Muscle of leg (tissue), 11 donors: Measurements from ENCODE around the gene HBA2. TPM values are rescaled to one million over a fixed set of nuclear protein-coding genes. Genes with fewer than 3 reads are reported as not detected.
"Not testable (repeated sequence)": the region's sequence is repeated elsewhere in the genome, so short reads cannot be mapped to it uniquely, and the experiment has no call there.

Experiments used
- DNase-seq: peaks from one replicate; pipeline ENCODE4 v3.0.0; 2013
- H3K27ac ChIP-seq: one replicate; pipeline ENCODE4 v1.5.1; 2013; ENCODE audit warnings: mild to moderate bottlenecking, low read length, control low read depth
- H3K27me3 ChIP-seq: one replicate; pipeline ENCODE4 v1.6.1; 2013; ENCODE audit warnings: low read length; ENCODE audit not compliant: control insufficient read depth, insufficient read depth
- H3K36me3 ChIP-seq: one replicate; pipeline ENCODE4 v1.6.1; 2013; ENCODE audit warnings: low read length; ENCODE audit not compliant: control insufficient read depth, insufficient read depth
- H3K4me1 ChIP-seq: one replicate; pipeline ENCODE4 v1.6.1; 2013; ENCODE audit warnings: low read length; ENCODE audit not compliant: control insufficient read depth, insufficient read depth
- H3K4me3 ChIP-seq: one replicate; pipeline ENCODE4 v1.5.1; 2013; ENCODE audit warnings: low read length, control low read depth
- H3K9me3 ChIP-seq: replicated peaks from 2 replicates; pipeline ENCODE4 v1.6.1; 2013; ENCODE audit warnings: low read depth, low read length; ENCODE audit not compliant: control insufficient read depth
- WGBS: methylation state at CpG from one replicate; pipeline ENCODE4 v1.1.5; 2013; ENCODE audit warnings: missing lambda C conversion rate; ENCODE audit not compliant: insufficient coverage; 5-methylcytosine and 5-hydroxymethylcytosine counted together
- polyA plus RNA-seq, 8 donors: library from polyadenylated mRNA; unstranded; fragments of 120-200 nt; gene quantifications; one replicate each; pipeline versions ENCODE4 v1.2.1 to v1.2.3, GENCODE V29; 2013; ENCODE audit warnings: inconsistent platforms in 1 of 8, low replicate concordance in 1 of 8; ENCODE audit not compliant: insufficient read length in 8 of 8, insufficient read depth in 1 of 8
- total RNA-seq: library from RNA; stranded (reverse); fragments of 120-200 nt; gene quantifications from one replicate; pipeline ENCODE4 v1.2.4, GENCODE V29; 2013

Gene HBA2
- total and polyA plus RNA-seq, 9 donors: 926 to 10,285 (median 5,731) TPM

DNA sequence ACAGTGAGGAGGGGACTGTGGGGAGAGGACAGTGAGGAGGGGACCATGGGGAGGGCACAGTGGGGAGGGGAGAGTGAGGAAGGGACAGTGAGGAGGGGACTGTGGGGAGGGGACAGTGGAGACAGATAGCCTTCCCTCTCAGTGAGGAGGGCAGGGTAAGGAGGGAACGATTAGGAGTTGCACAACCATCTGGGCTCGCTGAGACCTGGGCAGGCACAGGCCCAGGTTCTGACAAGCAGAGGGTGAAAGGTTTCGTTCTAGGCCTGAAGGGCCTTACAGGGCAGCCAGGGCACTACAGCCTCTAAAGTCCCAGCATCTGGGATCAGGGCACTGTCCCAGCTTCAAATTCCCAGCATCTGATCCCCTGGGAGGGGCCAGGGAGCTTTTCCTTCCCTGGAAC lies 9.0 kb upstream of the HBA2 start:
- Histone ChIP-seq H3K27me3 (peaks cover 62% of the 10 kb centered on the region), H3K4me1 (peaks cover 17% of the 10 kb centered on the region)
- not testable (repeated sequence) for H3K27ac ChIP-seq, H3K9me3 ChIP-seq, H3K4me3 ChIP-seq, H3K36me3 ChIP-seq, DNase-seq
- WGBS: no CpG with 5 or more reads among the region's 3 CpGs

DNA sequence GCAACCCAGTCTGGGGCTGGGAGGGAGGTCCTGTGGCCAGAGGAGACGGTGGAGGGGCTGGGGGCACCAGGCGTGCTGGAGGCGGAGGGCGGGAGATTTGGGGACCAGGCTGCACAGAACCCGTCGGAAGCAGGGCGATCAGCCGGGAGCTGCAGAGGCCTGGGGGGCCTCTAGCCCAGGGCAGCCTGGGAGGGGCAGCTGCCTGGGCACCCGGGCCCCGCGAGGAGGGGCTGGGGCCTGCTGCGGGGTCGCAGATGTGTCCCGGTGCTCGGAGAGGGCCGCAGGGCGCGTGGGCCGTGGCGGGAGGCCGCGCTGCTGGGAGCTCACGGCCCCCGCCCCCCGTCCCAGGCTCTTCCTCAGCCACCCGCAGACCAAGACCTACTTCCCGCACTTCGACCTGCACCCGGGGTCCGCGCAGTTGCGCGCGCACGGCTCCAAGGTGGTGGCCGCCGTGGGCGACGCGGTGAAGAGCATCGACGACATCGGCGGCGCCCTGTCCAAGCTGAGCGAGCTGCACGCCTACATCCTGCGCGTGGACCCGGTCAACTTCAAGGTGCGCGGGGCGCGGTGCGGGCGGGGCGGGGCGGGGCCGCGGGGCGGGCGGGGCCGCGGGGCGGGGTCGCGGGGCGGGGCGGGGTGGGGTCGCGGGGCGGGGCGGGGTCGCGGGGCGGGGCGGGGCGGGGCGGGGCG lies 8.4 kb upstream of the HBA2 start:
- H3K4me3 ChIP-seq, DNase-seq, H3K27ac ChIP-seq, H3K9me3 ChIP-seq, H3K36me3 ChIP-seq: not testable (repeated sequence)
- peaks cover 65% of the 10 kb centered on the region for H3K27me3 ChIP-seq
- peaks cover 17% of the 10 kb centered on the region for H3K4me1 ChIP-seq
- WGBS: no CpG with 5 or more reads among the region's 80 CpGs

GRCh38 chr16:164827-165538 lies 7.7 kb upstream of the HBA2 start:
- WGBS: under 1% methylated on average over 40 of the region's 77 CpGs

DNA sequence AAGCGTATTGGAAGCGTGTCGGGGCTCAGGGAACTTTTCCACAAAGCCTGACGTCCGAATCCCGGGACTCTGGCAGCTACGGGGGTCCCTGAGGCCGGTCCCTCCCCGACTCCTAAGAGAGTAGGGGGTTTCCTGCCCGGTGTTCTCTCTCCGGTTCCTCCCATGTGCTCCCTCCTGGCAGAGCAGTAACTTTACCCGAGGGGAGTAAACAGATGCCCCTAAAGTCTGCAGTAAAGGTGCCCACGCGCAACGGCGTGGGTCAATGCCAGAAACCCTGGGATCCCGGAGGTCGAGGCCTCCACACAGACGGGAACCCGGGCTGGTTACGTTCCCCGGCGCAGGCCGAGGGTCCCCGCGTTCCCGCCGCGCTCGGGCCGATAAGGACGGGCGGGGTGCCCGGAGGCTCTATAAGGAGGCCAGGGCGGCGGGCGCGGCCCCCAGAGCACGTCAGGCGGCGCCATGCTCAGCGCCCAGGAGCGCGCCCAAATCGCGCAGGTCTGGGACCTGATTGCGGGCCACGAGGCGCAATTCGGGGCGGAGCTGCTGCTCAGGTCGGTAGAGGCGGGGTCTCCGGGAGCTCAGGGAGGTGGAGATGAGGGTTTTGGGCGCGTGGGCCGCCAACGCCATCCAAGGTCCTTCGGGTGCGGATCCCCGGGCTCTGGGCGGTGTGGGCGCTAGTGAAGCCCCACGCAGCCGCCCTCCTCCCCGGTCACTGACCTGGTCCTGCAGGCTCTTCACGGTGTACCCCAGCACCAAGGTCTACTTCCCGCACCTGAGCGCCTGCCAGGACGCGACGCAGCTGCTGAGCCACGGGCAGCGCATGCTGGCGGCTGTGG lies 6.9 kb upstream of the HBA2 start, which contains the start of gene HBM:
Gene HBM, plus strand, starts transcription at position 440 of the 836 bp plus-strand sequence. Its CDS starts 20 bp downstream, at position 460.
- H3K27me3 ChIP-seq: peaks cover 73% of the 10 kb centered on the region
- 2% methylated on average over 73 of the region's 75 CpGs for WGBS

More at GRCh38 chr16:164827-165538, 7.7 kb upstream of the HBA2 start:
- Histone ChIP-seq H3K4me3 (peak overlapping the region; percentile 13), H3K4me1 (peaks cover 17% of the 10 kb centered on the region), H3K27me3 (peaks cover 67% of the 10 kb centered on the region), H3K9me3 (no peaks in the 10 kb centered on the region), H3K27ac (no peak overlapping the region), H3K36me3 (no peaks in the 10 kb centered on the region)
- no peak for DNase-seq

DNA sequence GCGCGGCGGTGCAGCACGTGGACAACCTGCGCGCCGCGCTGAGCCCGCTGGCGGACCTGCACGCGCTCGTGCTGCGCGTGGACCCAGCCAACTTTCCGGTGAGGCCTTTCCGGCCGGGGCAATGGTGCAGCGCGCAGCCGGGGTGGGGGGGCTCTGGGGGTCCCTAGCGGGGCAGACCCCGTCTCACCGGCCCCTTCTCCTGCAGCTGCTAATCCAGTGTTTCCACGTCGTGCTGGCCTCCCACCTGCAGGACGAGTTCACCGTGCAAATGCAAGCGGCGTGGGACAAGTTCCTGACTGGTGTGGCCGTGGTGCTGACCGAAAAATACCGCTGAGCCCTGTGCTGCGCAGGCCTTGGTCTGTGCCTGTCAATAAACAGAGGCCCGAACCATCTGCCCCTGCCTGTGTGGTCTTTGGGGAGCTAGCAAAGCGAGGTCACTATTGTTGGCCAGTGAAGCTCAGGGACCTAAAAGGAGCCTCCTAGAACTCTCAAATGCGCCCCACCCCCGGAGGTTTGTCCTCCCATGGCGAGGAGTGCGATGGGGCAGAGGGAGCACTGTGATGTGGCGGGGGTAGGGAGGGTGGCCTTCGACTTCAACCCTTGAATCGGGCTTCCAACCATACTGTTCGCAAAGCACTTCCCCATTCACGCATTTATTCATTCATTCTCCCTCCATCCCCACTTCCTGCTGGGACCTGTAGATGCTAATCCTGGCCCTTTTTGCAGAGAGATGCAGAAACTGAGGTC lies 6.1 kb upstream of the HBA2 start:
- 3% methylated on average over 41 of the region's 45 CpGs for WGBS
- H3K4me3 ChIP-seq: no peak overlapping the region

More for the DNA sequence above, 6.9 kb upstream of the HBA2 start, which contains the start of gene HBM:
- DNase-seq: no peak
- no peaks in the 10 kb centered on the region for H3K9me3 ChIP-seq
- peaks cover 17% of the 10 kb centered on the region for H3K4me1 ChIP-seq
- no peaks in the 10 kb centered on the region for H3K36me3 ChIP-seq
- peak within 1 kb of the TSS; percentile 13 for H3K4me3 ChIP-seq
- no peak within 1 kb of the TSS for H3K27ac ChIP-seq

GRCh38 chr16:167122-167690 lies 5.5 kb upstream of the HBA2 start:
- Histone ChIP-seq H3K27ac (no peak overlapping the region), H3K36me3 (no peaks in the 10 kb centered on the region), H3K4me3 (no peak overlapping the region), H3K9me3 (no peaks in the 10 kb centered on the region), H3K4me1 (peaks cover 17% of the 10 kb centered on the region), H3K27me3 (peaks cover 76% of the 10 kb centered on the region)
- WGBS: 3% methylated on average over 9 of the region's 11 CpGs
- no peak for DNase-seq

More for the DNA sequence above, 6.1 kb upstream of the HBA2 start:
- no peaks in the 10 kb centered on the region for H3K36me3 ChIP-seq
- H3K9me3 ChIP-seq: no peaks in the 10 kb centered on the region
- peaks cover 74% of the 10 kb centered on the region for H3K27me3 ChIP-seq
- peaks cover 17% of the 10 kb centered on the region for H3K4me1 ChIP-seq
- H3K27ac ChIP-seq: no peak overlapping the region
- DNase-seq: no peak

DNA sequence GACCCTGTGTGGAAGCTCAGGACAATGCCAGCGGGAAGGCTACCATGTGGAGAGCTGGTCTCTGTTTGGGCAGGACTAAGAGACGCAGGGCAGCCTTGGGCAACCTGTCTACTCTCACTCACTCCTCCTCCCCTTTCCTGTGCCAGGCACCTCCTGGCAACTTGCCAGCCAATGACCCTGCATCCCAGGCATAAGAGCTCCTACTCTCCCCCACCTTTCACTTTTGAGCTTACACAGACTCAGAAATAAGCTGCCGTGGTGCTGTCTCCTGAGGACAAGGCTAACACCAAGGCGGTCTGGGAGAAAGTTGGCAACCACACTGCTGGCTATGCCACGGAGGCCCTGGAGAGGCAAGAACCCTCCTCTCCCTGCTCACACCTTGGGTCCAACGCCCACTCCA lies 4.3 kb upstream of the HBA2 start:
- no peak overlapping the region for H3K4me3 ChIP-seq
- no peak overlapping the region for H3K27ac ChIP-seq
- peaks cover 17% of the 10 kb centered on the region for H3K4me1 ChIP-seq
- H3K9me3 ChIP-seq: no peaks in the 10 kb centered on the region
- WGBS: 59% methylated on average over 6 of the region's 6 CpGs
- DNase-seq: no peak
- peaks cover 71% of the 10 kb centered on the region for H3K27me3 ChIP-seq
- H3K36me3 ChIP-seq: no peaks in the 10 kb centered on the region

DNA sequence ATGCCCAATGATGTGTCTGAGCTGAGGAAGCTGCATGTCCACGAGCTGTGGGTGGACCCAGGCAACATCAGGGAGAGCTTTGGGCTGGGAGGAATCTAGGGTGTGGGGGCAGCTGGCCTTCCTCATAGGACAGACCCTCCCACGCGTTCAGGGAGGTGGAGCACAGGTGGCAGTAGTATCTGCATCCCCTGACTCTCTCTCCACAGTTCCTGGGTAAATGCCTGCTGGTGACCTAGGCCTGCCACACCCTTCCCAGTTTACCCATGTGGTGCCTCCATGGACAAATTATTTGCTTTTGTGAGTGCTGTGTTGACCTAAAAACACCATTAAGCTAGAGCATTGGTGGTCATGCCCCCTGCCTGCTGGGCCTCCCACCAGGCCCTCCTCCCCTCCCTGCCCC lies 3.7 kb upstream of the HBA2 start:
- DNase-seq: no peak
- Histone ChIP-seq H3K27me3 (peaks cover 73% of the 10 kb centered on the region), H3K4me1 (peaks cover 17% of the 10 kb centered on the region), H3K27ac (no peak overlapping the region), H3K4me3 (no peak overlapping the region), H3K9me3 (no peaks in the 10 kb centered on the region), H3K36me3 (no peaks in the 10 kb centered on the region)
- 13% methylated on average over 1 of the region's 3 CpGs for WGBS

DNA sequence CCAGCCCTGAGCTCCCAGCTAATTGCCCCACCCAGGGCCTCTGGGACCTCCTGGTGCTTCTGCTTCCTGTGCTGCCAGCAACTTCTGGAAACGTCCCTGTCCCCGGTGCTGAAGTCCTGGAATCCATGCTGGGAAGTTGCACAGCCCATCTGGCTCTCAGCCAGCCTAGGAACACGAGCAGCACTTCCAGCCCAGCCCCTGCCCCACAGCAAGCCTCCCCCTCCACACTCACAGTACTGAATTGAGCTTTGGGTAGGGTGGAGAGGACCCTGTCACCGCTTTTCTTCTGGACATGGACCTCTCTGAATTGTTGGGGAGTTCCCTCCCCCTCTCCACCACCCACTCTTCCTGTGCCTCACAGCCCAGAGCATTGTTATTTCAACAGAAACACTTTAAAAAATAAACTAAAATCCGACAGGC lies 2.6 kb upstream of the HBA2 start:
- not testable (repeated sequence) for H3K9me3 ChIP-seq, H3K36me3 ChIP-seq, DNase-seq, H3K4me3 ChIP-seq, H3K27ac ChIP-seq
- 7% methylated on average over 3 of the region's 5 CpGs for WGBS
- Histone ChIP-seq H3K27me3 (peaks cover 78% of the 10 kb centered on the region), H3K4me1 (peaks cover 15% of the 10 kb centered on the region)
